HL-60 (cell line): ENCODE measurements around the gene ASF1A.

Source experiments
- POLR2AphosphoS5 ChIP-seq: IDR thresholded peaks from 2 replicates; pipeline ENCODE4 v1.6.1; 2012; ENCODE audit warnings: low read depth
- TF ChIP-seq, protein P1 (sequence below): IDR thresholded peaks from one replicate; pipeline ENCODE4 v1.5.1; 2011; ENCODE audit warnings: low read length, control low read depth, inconsistent platforms; ENCODE audit not compliant: insufficient read depth
- TF ChIP-seq, protein P2 (sequence below): IDR thresholded peaks from 2 replicates; pipeline ENCODE4 v1.6.1; 2012; ENCODE audit warnings: low read depth; ENCODE audit not compliant: insufficient replicate concordance

DNA sequence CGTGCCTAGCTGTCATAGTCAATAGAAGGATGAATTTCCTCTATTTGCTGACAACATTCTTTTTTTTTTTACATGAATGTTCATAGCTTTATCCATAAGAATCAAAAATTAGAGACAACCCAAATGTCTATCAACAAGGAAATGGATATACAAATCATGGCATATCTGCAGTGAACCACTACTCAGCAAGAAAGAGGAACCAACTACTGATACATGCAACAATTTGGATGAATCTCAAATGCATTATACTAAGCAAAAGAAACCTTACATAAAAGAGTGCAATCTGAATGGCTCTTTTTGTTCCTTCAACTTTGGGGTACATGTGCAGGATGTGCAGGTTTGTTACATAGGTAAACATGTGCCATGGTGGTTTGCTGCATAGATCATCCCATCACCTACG, 58.7 kb downstream of the ASF1A start:
- TF ChIP-seq, protein P1, sequence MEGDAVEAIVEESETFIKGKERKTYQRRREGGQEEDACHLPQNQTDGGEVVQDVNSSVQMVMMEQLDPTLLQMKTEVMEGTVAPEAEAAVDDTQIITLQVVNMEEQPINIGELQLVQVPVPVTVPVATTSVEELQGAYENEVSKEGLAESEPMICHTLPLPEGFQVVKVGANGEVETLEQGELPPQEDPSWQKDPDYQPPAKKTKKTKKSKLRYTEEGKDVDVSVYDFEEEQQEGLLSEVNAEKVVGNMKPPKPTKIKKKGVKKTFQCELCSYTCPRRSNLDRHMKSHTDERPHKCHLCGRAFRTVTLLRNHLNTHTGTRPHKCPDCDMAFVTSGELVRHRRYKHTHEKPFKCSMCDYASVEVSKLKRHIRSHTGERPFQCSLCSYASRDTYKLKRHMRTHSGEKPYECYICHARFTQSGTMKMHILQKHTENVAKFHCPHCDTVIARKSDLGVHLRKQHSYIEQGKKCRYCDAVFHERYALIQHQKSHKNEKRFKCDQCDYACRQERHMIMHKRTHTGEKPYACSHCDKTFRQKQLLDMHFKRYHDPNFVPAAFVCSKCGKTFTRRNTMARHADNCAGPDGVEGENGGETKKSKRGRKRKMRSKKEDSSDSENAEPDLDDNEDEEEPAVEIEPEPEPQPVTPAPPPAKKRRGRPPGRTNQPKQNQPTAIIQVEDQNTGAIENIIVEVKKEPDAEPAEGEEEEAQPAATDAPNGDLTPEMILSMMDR, result no peak
- TF ChIP-seq POLR2AphosphoS5, result no peak
- TF ChIP-seq, protein P2, sequence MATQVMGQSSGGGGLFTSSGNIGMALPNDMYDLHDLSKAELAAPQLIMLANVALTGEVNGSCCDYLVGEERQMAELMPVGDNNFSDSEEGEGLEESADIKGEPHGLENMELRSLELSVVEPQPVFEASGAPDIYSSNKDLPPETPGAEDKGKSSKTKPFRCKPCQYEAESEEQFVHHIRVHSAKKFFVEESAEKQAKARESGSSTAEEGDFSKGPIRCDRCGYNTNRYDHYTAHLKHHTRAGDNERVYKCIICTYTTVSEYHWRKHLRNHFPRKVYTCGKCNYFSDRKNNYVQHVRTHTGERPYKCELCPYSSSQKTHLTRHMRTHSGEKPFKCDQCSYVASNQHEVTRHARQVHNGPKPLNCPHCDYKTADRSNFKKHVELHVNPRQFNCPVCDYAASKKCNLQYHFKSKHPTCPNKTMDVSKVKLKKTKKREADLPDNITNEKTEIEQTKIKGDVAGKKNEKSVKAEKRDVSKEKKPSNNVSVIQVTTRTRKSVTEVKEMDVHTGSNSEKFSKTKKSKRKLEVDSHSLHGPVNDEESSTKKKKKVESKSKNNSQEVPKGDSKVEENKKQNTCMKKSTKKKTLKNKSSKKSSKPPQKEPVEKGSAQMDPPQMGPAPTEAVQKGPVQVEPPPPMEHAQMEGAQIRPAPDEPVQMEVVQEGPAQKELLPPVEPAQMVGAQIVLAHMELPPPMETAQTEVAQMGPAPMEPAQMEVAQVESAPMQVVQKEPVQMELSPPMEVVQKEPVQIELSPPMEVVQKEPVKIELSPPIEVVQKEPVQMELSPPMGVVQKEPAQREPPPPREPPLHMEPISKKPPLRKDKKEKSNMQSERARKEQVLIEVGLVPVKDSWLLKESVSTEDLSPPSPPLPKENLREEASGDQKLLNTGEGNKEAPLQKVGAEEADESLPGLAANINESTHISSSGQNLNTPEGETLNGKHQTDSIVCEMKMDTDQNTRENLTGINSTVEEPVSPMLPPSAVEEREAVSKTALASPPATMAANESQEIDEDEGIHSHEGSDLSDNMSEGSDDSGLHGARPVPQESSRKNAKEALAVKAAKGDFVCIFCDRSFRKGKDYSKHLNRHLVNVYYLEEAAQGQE, result no peak
